Large intestine (tissue), 3 donors: ENCODE results near the gene IFT27. TPM values are rescaled to one million over a fixed set of nuclear protein-coding genes. Genes with fewer than 3 reads are reported as not detected.
"Not testable (repeated sequence)": the region's sequence is repeated elsewhere in the genome, so short reads cannot be mapped to it uniquely, and the experiment has no call there.

ENCODE experiments used
- DNase-seq, 2 donors: peaks; one replicate each; pipeline versions ENCODE4 v3.0.0 to v3.0.0-alpha.2; 2013
- H3K27ac ChIP-seq: one replicate; pipeline ENCODE4 v1.5.1; 2013; ENCODE audit warnings: low read length
- H3K27me3 ChIP-seq: 2 replicates; pipeline ENCODE4 v1.6.1; 2013; ENCODE audit warnings: low read length; ENCODE audit not compliant: control insufficient read depth, insufficient read depth
- H3K36me3 ChIP-seq: 2 replicates; pipeline ENCODE4 v1.6.1; 2013; ENCODE audit warnings: low read length; ENCODE audit not compliant: control insufficient read depth, insufficient read depth
- H3K4me1 ChIP-seq: one replicate; pipeline ENCODE4 v1.6.1; 2013; ENCODE audit warnings: low read length; ENCODE audit not compliant: control insufficient read depth, insufficient read depth
- H3K4me3 ChIP-seq: one replicate; pipeline ENCODE4 v1.5.1; 2013; ENCODE audit warnings: low read length
- H3K9me3 ChIP-seq: one replicate; pipeline ENCODE4 v1.6.1; 2013; ENCODE audit warnings: mild to moderate bottlenecking, low read depth, low read length, moderate library complexity; ENCODE audit not compliant: control insufficient read depth
- WGBS: methylation state at CpG from one replicate; pipeline ENCODE4 v1.1.5; 2013; ENCODE audit warnings: low lambda C conversion rate; ENCODE audit not compliant: insufficient coverage; 5-methylcytosine and 5-hydroxymethylcytosine counted together
- polyA plus RNA-seq: library from polyadenylated mRNA; unstranded; fragments of 120-200 nt; gene quantifications from one replicate; pipeline ENCODE4 v1.2.1, GENCODE V29; 2013

IFT27 gene
- polyA plus RNA-seq, 1 donor: 28.7 TPM

- DNase-seq: no peak
- Histone ChIP-seq H3K27ac (no peak overlapping the region), H3K4me3 (no peak overlapping the region), H3K36me3 (no peaks in the 10 kb centered on the region), H3K4me1 (no peaks in the 10 kb centered on the region), H3K9me3 (no peaks in the 10 kb centered on the region), H3K27me3 (peaks cover 16% of the 10 kb centered on the region)
- WGBS: no CpG with 5 or more reads among the region's 10 CpGs
These were observed 41.5 kb downstream of the IFT27 start for GRCh38 chr22:36734171-36735058.

- Histone ChIP-seq H3K4me1 (no peaks in the 10 kb centered on the region), H3K9me3 (no peaks in the 10 kb centered on the region), H3K27ac (no peak overlapping the region), H3K27me3 (peaks cover 13% of the 10 kb centered on the region), H3K36me3 (no peaks in the 10 kb centered on the region), H3K4me3 (no peak overlapping the region)
- no peak for DNase-seq
- no CpG with 5 or more reads among the region's 3 CpGs for WGBS
These were observed 42.6 kb downstream of the IFT27 start for GRCh38 chr22:36733271-36733670.

GRCh38 chr22:36732609-36733008 lies 43.3 kb downstream of the IFT27 start:
- Histone ChIP-seq H3K4me3 (no peak overlapping the region), H3K27ac (no peak overlapping the region), H3K4me1 (no peaks in the 10 kb centered on the region), H3K9me3 (no peaks in the 10 kb centered on the region), H3K27me3 (peaks cover 13% of the 10 kb centered on the region), H3K36me3 (no peaks in the 10 kb centered on the region)
- no peak for DNase-seq
- WGBS: no CpG with 5 or more reads among the region's 1 CpG

GRCh38 chr22:36731916-36732315 lies 44.0 kb downstream of the IFT27 start:
- Histone ChIP-seq H3K4me1 (no peaks in the 10 kb centered on the region), H3K4me3 (no peak overlapping the region), H3K9me3 (no peaks in the 10 kb centered on the region), H3K27me3 (peaks cover 9% of the 10 kb centered on the region), H3K27ac (no peak overlapping the region), H3K36me3 (no peaks in the 10 kb centered on the region)
- WGBS: 100% methylated on average over 1 of the region's 5 CpGs
- DNase-seq: no peak

GRCh38 chr22:36731321-36731720 lies 44.6 kb downstream of the IFT27 start:
- not testable (repeated sequence) for H3K4me3 ChIP-seq, H3K27me3 ChIP-seq, H3K9me3 ChIP-seq, H3K27ac ChIP-seq, H3K4me1 ChIP-seq, H3K36me3 ChIP-seq, DNase-seq
- 60% methylated on average over 1 of the region's 6 CpGs for WGBS

- DNase-seq: no peak
- Histone ChIP-seq H3K4me1 (no peaks in the 10 kb centered on the region), H3K27ac (no peak overlapping the region), H3K27me3 (peaks cover 5% of the 10 kb centered on the region), H3K36me3 (no peaks in the 10 kb centered on the region), H3K4me3 (no peak overlapping the region), H3K9me3 (no peaks in the 10 kb centered on the region)
- no CpG with 5 or more reads among the region's 19 CpGs for WGBS
These were observed 45.6 kb downstream of the IFT27 start for GRCh38 chr22:36730176-36730858.

- H3K36me3 ChIP-seq: no peaks in the 10 kb centered on the region
- no peaks in the 10 kb centered on the region for H3K9me3 ChIP-seq
- no peak overlapping the region for H3K4me3 ChIP-seq
- WGBS: no CpG with 5 or more reads among the region's 7 CpGs
- DNase-seq: no peak
- no peak overlapping the region for H3K27ac ChIP-seq
- H3K27me3 ChIP-seq: peaks cover 5% of the 10 kb centered on the region
- no peaks in the 10 kb centered on the region for H3K4me1 ChIP-seq
These were observed 46.6 kb downstream of the IFT27 start for GRCh38 chr22:36729321-36729720.

- H3K4me1 ChIP-seq: no peaks in the 10 kb centered on the region
- no peak for DNase-seq
- H3K4me3 ChIP-seq: no peak overlapping the region
- no CpG with 5 or more reads among the region's 5 CpGs for WGBS
- no peak overlapping the region for H3K27ac ChIP-seq
- H3K9me3 ChIP-seq: no peaks in the 10 kb centered on the region
- no peaks in the 10 kb centered on the region for H3K36me3 ChIP-seq
- peaks cover 5% of the 10 kb centered on the region for H3K27me3 ChIP-seq
These were observed 47.4 kb downstream of the IFT27 start for GRCh38 chr22:36728505-36728904.

GRCh38 chr22:36727927-36728488 lies 47.9 kb downstream of the IFT27 start:
- Histone ChIP-seq H3K27me3 (peaks cover 4% of the 10 kb centered on the region), H3K27ac (no peak overlapping the region), H3K36me3 (no peaks in the 10 kb centered on the region), H3K4me1 (no peaks in the 10 kb centered on the region), H3K4me3 (no peak overlapping the region), H3K9me3 (no peaks in the 10 kb centered on the region)
- WGBS: 100% methylated on average over 1 of the region's 8 CpGs
- no peak for DNase-seq

- no peaks in the 10 kb centered on the region for H3K27me3 ChIP-seq
These were observed 48.8 kb downstream of the IFT27 start for GRCh38 chr22:36727110-36727509.

More at GRCh38 chr22:36727110-36727509, 48.8 kb downstream of the IFT27 start:
- H3K4me1 ChIP-seq: no peaks in the 10 kb centered on the region
- H3K4me3 ChIP-seq: no peak overlapping the region
- WGBS: no CpG with 5 or more reads among the region's 7 CpGs
- no peak overlapping the region for H3K27ac ChIP-seq
- H3K9me3 ChIP-seq: no peaks in the 10 kb centered on the region
- H3K36me3 ChIP-seq: no peaks in the 10 kb centered on the region
- no peak for DNase-seq
